HCT116 (cell line): ENCODE results near the gene MYADML2. TPM values are rescaled to one million over a fixed set of nuclear protein-coding genes. Genes with fewer than 3 reads are reported as not detected.

ENCODE experiments used
- ATAC-seq: fragments of 200-7000 bp; cut with Tn5 transposase; 2 replicates; pipeline ENCODE4 v1.9.1; 2020; ENCODE audit warnings: mild to moderate bottlenecking, moderate library complexity
- BruUV-seq: library from RNA; stranded (reverse); fragments of 400-500 nt; replicated peaks from 2 replicates; lab custom pipeline; 2021; lab: Mats Ljungman, UMichigan
- CTCF ChIA-PET: fragments of 300-600 bp; sonication (Branson Sonifier 250); formaldehyde crosslinking; loops from one replicate; lab custom pipeline; 2021; ENCODE audit warnings: antibody characterized with exemption; lab: Charles Lee
- POLR2A ChIA-PET: fragments of 300-600, 350-600 bp; sonication (Branson Sonifier 250); formaldehyde crosslinking; loops from one replicate; lab custom pipeline; 2021; ENCODE audit warnings: antibody characterized with exemption; lab: Charles Lee
- RAD21 ChIA-PET, 2 experiments: fragments of 300-600 bp; sonication (Branson Sonifier 250); formaldehyde crosslinking; loops; one replicate each; lab custom pipeline; 2023; ENCODE audit warnings: low total read pairs in 2 of 2; ENCODE audit not compliant: uncharacterized antibody in 2 of 2, unreplicated experiment in 2 of 2, low non-redundant PET in 1 of 2; lab: Charles Lee
- DNase-seq: peaks from one replicate; pipeline ENCODE4 v3.0.0-alpha.2; 2010; ENCODE audit warnings: low read depth, low spot score
- H2AFZ ChIP-seq: fragments of 200-600 bp; shearing (Covaris generic), sonication (generic); 2 replicates; pipeline ENCODE4 v1.6.1; 2017; ENCODE audit warnings: low read depth, mixed run types, mixed read lengths, antibody characterized with exemption, low read length; ENCODE audit not compliant: poor library complexity, severe bottlenecking
- H3K27ac ChIP-seq: 2 replicates; pipeline ENCODE4 v1.5.1; 2012; ENCODE audit warnings: low read depth, low read length
- H3K27me3 ChIP-seq: fragments of 200-600 bp; sonication (generic); 2 replicates; pipeline ENCODE4 v1.6.1; 2016; ENCODE audit warnings: mixed run types, low read length, mixed read lengths; ENCODE audit not compliant: insufficient read depth
- H3K36me3 ChIP-seq, 2 experiments: fragments of 200-500 bp in 1 of 2; fragments of 200-600 bp in 1 of 2; sonication (Bioruptor generic) in 1 of 2; sonication (generic) in 1 of 2; 2 replicates each; pipeline versions ENCODE4 v1.5.1 to v1.6.1; 2014 to 2016; ENCODE audit warnings: low read length in 2 of 2, inconsistent platforms in 1 of 2, mixed read lengths in 1 of 2, mixed run types in 1 of 2; ENCODE audit not compliant: insufficient read depth in 2 of 2, control insufficient read depth in 1 of 2
- H3K4me1 ChIP-seq, 2 experiments: fragments of 200-600 bp in 1 of 2; sonication (generic) in 1 of 2; 2 replicates each; pipeline versions ENCODE4 v1.5.1 to v1.6.1; 2012 to 2017; ENCODE audit warnings: low read length in 2 of 2, inconsistent platforms in 1 of 2, mild to moderate bottlenecking in 1 of 2, mixed read lengths in 1 of 2, mixed run types in 1 of 2, moderate library complexity in 1 of 2; ENCODE audit not compliant: insufficient read depth in 2 of 2, control insufficient read depth in 1 of 2
- H3K4me2 ChIP-seq: fragments of 200-600 bp; sonication (generic); 2 replicates; pipeline ENCODE4 v1.6.1; 2017; ENCODE audit warnings: mixed run types, low read length, mixed read lengths
- H3K4me3 ChIP-seq, 2 experiments: fragments of 200-600 bp in 1 of 2; sonication (generic) in 1 of 2; replicated peaks in 1 of 2; 2 replicates each; pipeline ENCODE4 v1.5.1; 2011 to 2016; ENCODE audit warnings: low read length in 2 of 2, control low read depth in 1 of 2, low read depth in 1 of 2, mild to moderate bottlenecking in 1 of 2, mixed read lengths in 1 of 2, mixed run types in 1 of 2
- H3K79me2 ChIP-seq: fragments of 200-600 bp; sonication (generic); 2 replicates; pipeline ENCODE4 v1.6.1; 2017; ENCODE audit warnings: mild to moderate bottlenecking, mixed run types, low read length, moderate library complexity, mixed read lengths; ENCODE audit not compliant: insufficient read depth
- H3K9ac ChIP-seq: fragments of 200-600 bp; sonication (generic); 2 replicates; pipeline ENCODE4 v1.6.1; 2016; ENCODE audit warnings: low read length, mixed read lengths
- H3K9me2 ChIP-seq: fragments of 200-600 bp; sonication (generic), shearing (Covaris generic); 2 replicates; pipeline ENCODE4 v1.6.1; 2017; ENCODE audit warnings: mixed run types, mild to moderate bottlenecking, moderate library complexity; ENCODE audit not compliant: insufficient read depth
- H3K9me3 ChIP-seq, 2 experiments: fragments of 200-500 bp in 1 of 2; fragments of 200-600 bp in 1 of 2; sonication (Bioruptor generic) in 1 of 2; sonication (generic) in 1 of 2; 2 replicates each; pipeline ENCODE4 v1.6.1; 2014 to 2017; ENCODE audit warnings: low read length in 2 of 2, mixed read lengths in 2 of 2, inconsistent platforms in 1 of 2, low read depth in 1 of 2, mild to moderate bottlenecking in 1 of 2, mixed run types in 1 of 2, moderate library complexity in 1 of 2; ENCODE audit not compliant: control insufficient read depth in 1 of 2, insufficient read depth in 1 of 2
- H4K20me1 ChIP-seq: fragments of 200-600 bp; sonication (generic), shearing (Covaris generic); 2 replicates; pipeline ENCODE4 v1.6.1; 2017; ENCODE audit warnings: mixed run types, mild to moderate bottlenecking, moderate library complexity; ENCODE audit not compliant: insufficient read depth
- CBX3 ChIP-seq: IDR thresholded peaks from 2 replicates; pipeline ENCODE4 v1.6.1; 2012; ENCODE audit warnings: low read depth
- EGR1 ChIP-seq: IDR thresholded peaks from 2 replicates; pipeline ENCODE4 v1.6.1; 2012; ENCODE audit warnings: low read depth
- ELF1 ChIP-seq: IDR thresholded peaks from 2 replicates; pipeline ENCODE4 v1.6.1; 2012; ENCODE audit warnings: low read depth, borderline replicate concordance
- EZH2 ChIP-seq: fragments of 200-600 bp; sonication (generic); IDR thresholded peaks from 2 replicates; pipeline ENCODE4 v1.6.1; 2017; ENCODE audit warnings: antibody characterized with exemption, mixed run types
- EZH2phosphoT487 ChIP-seq: fragments of 200-600 bp; IDR thresholded peaks from 2 replicates; pipeline ENCODE4 v1.6.1; 2018; ENCODE audit warnings: antibody characterized with exemption, borderline replicate concordance
- FOSL1 ChIP-seq: IDR thresholded peaks from 2 replicates; pipeline ENCODE4 v1.6.1; 2012; ENCODE audit warnings: low read depth
- JUND ChIP-seq: IDR thresholded peaks from 2 replicates; pipeline ENCODE4 v1.6.1; 2012
- MAX ChIP-seq: IDR thresholded peaks from 2 replicates; pipeline ENCODE4 v1.6.1; 2012
- POLR2A ChIP-seq: IDR thresholded peaks from 2 replicates; pipeline ENCODE4 v1.7.0; 2011; ENCODE audit warnings: borderline replicate concordance; ENCODE audit not compliant: insufficient read depth, insufficient read length; ENCODE audit errors: extremely low read depth
- POLR2AphosphoS5 ChIP-seq: IDR thresholded peaks from 2 replicates; pipeline ENCODE4 v1.6.1; 2011; ENCODE audit warnings: mild to moderate bottlenecking, low read depth, low read length, moderate library complexity
- REST ChIP-seq: IDR thresholded peaks from 2 replicates; pipeline ENCODE4 v1.6.1; 2012; ENCODE audit warnings: low read depth
- SRF ChIP-seq: IDR thresholded peaks from 2 replicates; pipeline ENCODE4 v1.6.1; 2012; ENCODE audit warnings: low read depth
- YY1 ChIP-seq: IDR thresholded peaks from 2 replicates; pipeline ENCODE4 v1.6.1; 2011; ENCODE audit warnings: low read length, low read depth, moderate library complexity, mild to moderate bottlenecking; ENCODE audit not compliant: insufficient replicate concordance; ENCODE audit errors: extremely low read depth
- ZBTB33 ChIP-seq: IDR thresholded peaks from 2 replicates; pipeline ENCODE4 v1.6.1; 2011; ENCODE audit warnings: mild to moderate bottlenecking, low read length, moderate library complexity; ENCODE audit not compliant: insufficient replicate concordance; ENCODE audit errors: extremely low read depth
- ZFX ChIP-seq: fragments of 450-650 bp; IDR thresholded peaks from 2 replicates; pipeline ENCODE4 v1.6.1; 2017
- intact Hi-C: fragments of 100-400 bp; cut with micrococcal nuclease; formaldehyde crosslinking; loops from 2 replicates; pipeline ENCODE4 v1.10.0; 2022
- total RNA-seq: library from RNA; stranded (reverse); gene quantifications from one replicate; pipeline ENCODE4 v1.2.1, GENCODE V29; 2021; ENCODE audit not compliant: unreplicated experiment

MYADML2 gene
- total RNA-seq, 1 experiment from 2014 or later: not detected

GRCh38 chr17:81916234-81917001 lies 30.6 kb downstream of the MYADML2 start (continued):
- TF ChIP-seq JUND (no peak), MAX (peak; percentile 73), ELF1 (no peak), FOSL1 (no peak)

- CTCF ChIA-PET: no interaction called here
- no TSS peak for BruUV-seq
- peaks cover 30 to 45% of the 10 kb centered on the region in 2 experiments; a peak in 3 of 4 replicates for H3K36me3 ChIP-seq
- POLR2A ChIA-PET: interaction anchor here (0.8 kb wide), 1 partner anchor 17 kb away, joined by 3 read pairs; no protein-coding TSS in a partner anchor
- no peak overlapping the region for H3K4me3 ChIP-seq
- no peak for ATAC-seq
- H3K79me2 ChIP-seq: peaks cover 57% of the 10 kb centered on the region
- H3K9ac ChIP-seq: no peak overlapping the region
- intact Hi-C loops: no loop called here
- no peaks in the 10 kb centered on the region for H3K9me2 ChIP-seq
- no peak overlapping the region for H3K4me2 ChIP-seq
- RAD21 ChIA-PET: no interaction called here
- TF ChIP-seq POLR2A (no peak), EZH2 (no peak), REST (no peak), CBX3 (no peak), EGR1 (no peak), ELF1 (no peak), POLR2AphosphoS5 (no peak), EZH2phosphoT487 (no peak), ZFX (no peak), YY1 (no peak), ZBTB33 (no peak), JUND (no peak), SRF (no peak)
- TF ChIP-seq, all 23 proteins: peak for 0
- no peak for DNase-seq
- H2AFZ ChIP-seq: no peak overlapping the region
- peak overlapping the region; percentile 90; the same call in 1 of the 2 replicates for H3K27ac ChIP-seq
- H4K20me1 ChIP-seq: no peaks in the 10 kb centered on the region
- no peaks in the 10 kb centered on the region for H3K9me3 ChIP-seq
- H3K27me3 ChIP-seq: no peaks in the 10 kb centered on the region
- peaks cover 38 to 63% of the 10 kb centered on the region in 2 experiments for H3K4me1 ChIP-seq
Measured at GRCh38 chr17:81915331-81915730, 31.7 kb downstream of the MYADML2 start.
